ENCODE measurements around the gene EPHA6. TPM values are rescaled to one million over a fixed set of nuclear protein-coding genes. Genes with fewer than 3 reads are reported as not detected.
"Not testable (repeated sequence)": the region's sequence is repeated elsewhere in the genome, so short reads cannot be mapped to it uniquely, and the experiment has no call there.

EPHA6 gene
- total RNA-seq, 2 donors from 2014 or later: 0.22 to 3.0 TPM

DNA sequence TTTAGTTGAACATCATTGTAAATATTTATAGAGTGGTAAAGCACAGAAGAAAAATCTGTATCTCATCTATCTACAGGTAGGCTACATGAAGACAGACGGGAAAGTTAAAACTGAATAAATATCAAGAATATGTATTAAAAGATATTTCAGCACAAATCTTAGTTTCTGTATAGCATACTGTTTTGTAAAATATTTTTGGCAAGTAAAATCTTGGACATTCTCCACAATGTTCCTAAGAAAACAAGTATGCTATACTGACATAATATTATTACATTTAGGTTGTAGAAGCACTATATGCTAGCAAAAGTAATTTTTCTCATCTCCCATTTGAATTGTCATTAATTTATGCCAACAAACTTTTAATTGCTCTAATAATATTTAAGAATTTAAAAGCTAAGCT, 623.7 kb downstream of the EPHA6 start:
- DNase-seq: no peak
- no peaks in the 10 kb centered on the region for H3K36me3 ChIP-seq
- TF ChIP-seq, protein P1, sequence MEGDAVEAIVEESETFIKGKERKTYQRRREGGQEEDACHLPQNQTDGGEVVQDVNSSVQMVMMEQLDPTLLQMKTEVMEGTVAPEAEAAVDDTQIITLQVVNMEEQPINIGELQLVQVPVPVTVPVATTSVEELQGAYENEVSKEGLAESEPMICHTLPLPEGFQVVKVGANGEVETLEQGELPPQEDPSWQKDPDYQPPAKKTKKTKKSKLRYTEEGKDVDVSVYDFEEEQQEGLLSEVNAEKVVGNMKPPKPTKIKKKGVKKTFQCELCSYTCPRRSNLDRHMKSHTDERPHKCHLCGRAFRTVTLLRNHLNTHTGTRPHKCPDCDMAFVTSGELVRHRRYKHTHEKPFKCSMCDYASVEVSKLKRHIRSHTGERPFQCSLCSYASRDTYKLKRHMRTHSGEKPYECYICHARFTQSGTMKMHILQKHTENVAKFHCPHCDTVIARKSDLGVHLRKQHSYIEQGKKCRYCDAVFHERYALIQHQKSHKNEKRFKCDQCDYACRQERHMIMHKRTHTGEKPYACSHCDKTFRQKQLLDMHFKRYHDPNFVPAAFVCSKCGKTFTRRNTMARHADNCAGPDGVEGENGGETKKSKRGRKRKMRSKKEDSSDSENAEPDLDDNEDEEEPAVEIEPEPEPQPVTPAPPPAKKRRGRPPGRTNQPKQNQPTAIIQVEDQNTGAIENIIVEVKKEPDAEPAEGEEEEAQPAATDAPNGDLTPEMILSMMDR (IDR thresholded peaks at IDR 0.05): no peak
- no peak overlapping the region for H3K4me3 ChIP-seq
- H3K9me3 ChIP-seq: no peaks in the 10 kb centered on the region
- H3K27me3 ChIP-seq: no peaks in the 10 kb centered on the region
- H3K9ac ChIP-seq (ENCODE audit: low read depth in 2 of 2, low read length in 2 of 2): no peak overlapping the region
- intact Hi-C loops (cut with DNase I): no loop called here
- no peak overlapping the region for H3K27ac ChIP-seq
- no peaks in the 10 kb centered on the region for H3K4me1 ChIP-seq

GRCh38 chr3:97439373-97439772, 625.0 kb downstream of the EPHA6 start:
- Histone ChIP-seq H3K27me3 (no peaks in the 10 kb centered on the region), H3K36me3 (no peaks in the 10 kb centered on the region), H3K4me3 (no peak overlapping the region), H3K4me1 (no peaks in the 10 kb centered on the region), H3K9ac (ENCODE audit: low read depth in 2 of 2, low read length in 2 of 2) (no peak overlapping the region), H3K9me3 (no peaks in the 10 kb centered on the region), H3K27ac (no peak overlapping the region)
- intact Hi-C loops (cut with DNase I): no loop called here
- no peak for DNase-seq
- TF ChIP-seq, protein P1 (IDR thresholded peaks at IDR 0.05): no peak

DNA sequence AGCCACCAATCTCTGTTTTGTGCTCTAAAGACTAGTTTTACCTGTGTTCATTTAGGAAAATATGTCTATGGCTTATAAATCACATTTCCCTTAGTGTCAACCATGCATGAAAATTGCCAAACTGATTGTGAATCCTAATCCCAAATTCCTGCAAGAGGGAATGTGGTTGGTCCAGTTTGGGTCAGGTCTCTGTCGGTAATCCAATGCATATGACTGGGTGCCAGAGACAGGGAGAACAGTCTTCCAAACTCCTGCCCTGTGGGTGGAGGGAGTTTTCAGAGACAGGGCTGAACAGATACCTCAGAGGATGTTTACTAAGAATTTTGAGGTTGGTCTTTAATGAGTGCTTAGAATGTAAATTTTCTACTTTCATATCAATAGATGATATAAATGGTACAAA, 649.6 kb downstream of the EPHA6 start:
- no peak for DNase-seq
- H3K4me1 ChIP-seq: no peaks in the 10 kb centered on the region
- TF ChIP-seq, protein P1 (IDR thresholded peaks at IDR 0.05): no peak
- no peaks in the 10 kb centered on the region for H3K27me3 ChIP-seq
- intact Hi-C loops (cut with DNase I): no loop called here
- no peak overlapping the region for H3K4me3 ChIP-seq
- H3K27ac ChIP-seq: no peak overlapping the region
- no peaks in the 10 kb centered on the region for H3K9me3 ChIP-seq
- no peak overlapping the region for H3K9ac ChIP-seq (ENCODE audit: low read depth in 2 of 2, low read length in 2 of 2)
- H3K36me3 ChIP-seq: no peaks in the 10 kb centered on the region

DNA sequence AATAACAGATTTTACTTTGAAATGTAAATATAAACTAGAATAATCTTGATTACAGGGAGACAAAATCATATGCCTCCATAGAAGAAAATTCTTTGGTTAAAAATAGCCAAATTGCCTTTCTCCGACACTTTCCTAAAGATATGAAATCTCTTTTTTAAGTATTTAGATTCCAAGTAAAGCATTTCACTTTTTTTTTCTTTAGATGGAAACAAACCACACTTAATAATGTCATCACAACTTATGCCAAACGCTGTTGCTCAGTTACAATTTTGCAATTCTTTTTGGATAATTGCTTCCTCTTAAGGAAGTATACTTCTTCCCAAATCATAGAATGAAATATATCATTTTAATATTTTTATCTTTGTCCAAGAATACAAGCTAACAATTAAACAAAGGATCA, 656.1 kb downstream of the EPHA6 start:
- Histone ChIP-seq H3K36me3 (no peaks in the 10 kb centered on the region), H3K4me3 (no peak overlapping the region), H3K9ac (ENCODE audit: low read depth in 2 of 2, low read length in 2 of 2) (no peak overlapping the region), H3K9me3 (no peaks in the 10 kb centered on the region), H3K27ac (no peak overlapping the region), H3K4me1 (no peaks in the 10 kb centered on the region), H3K27me3 (no peaks in the 10 kb centered on the region)
- intact Hi-C loops (cut with DNase I): no loop called here
- DNase-seq: no peak
- TF ChIP-seq, protein P1 (IDR thresholded peaks at IDR 0.05): no peak

- Histone ChIP-seq H3K4me3 (no peak overlapping the region), H3K9ac (ENCODE audit: low read depth in 2 of 2, low read length in 2 of 2) (no peak overlapping the region), H3K36me3 (no peaks in the 10 kb centered on the region), H3K9me3 (no peaks in the 10 kb centered on the region), H3K27ac (no peak overlapping the region), H3K4me1 (no peaks in the 10 kb centered on the region), H3K27me3 (no peaks in the 10 kb centered on the region)
- no peak for DNase-seq
- intact Hi-C loops (cut with DNase I): no loop called here
- TF ChIP-seq, protein P1 (IDR thresholded peaks at IDR 0.05): no peak
Measured at GRCh38 chr3:97479740-97480139, 665.3 kb downstream of the EPHA6 start.

DNA sequence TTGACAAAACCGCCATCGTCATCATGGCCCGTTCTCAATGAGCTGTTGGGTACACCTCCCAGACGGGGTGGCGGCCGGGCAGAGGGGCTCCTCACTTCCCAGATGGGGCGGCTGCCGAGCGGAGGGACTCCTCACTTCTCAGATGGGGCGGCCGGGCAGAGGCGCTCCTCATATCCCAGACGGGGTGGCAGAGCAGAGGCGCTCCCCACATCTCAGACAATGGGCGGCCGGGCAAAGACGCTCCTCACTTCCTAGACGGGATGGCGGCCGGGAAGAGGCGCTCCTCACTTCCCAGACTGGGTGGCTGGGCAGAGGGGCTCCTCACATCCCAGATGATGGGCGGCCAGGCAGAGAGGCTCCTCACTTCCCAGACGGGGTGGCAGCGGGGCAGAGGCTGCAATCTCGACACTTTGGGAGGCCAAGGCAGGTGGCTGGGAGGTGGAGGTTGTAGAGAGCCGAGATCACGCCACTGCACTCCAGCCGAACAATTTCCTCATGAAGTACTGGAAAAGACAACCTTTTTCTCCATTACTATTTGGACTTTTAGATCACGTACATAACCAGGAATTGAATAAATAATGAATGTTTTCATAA, 666.4 kb downstream of the EPHA6 start:
- H3K4me1 ChIP-seq; intact Hi-C loops (cut with DNase I); H3K9me3 ChIP-seq; DNase-seq; H3K9ac ChIP-seq (ENCODE audit: low read depth in 2 of 2, low read length in 2 of 2); H3K27me3 ChIP-seq; H3K36me3 ChIP-seq; H3K27ac ChIP-seq; H3K4me3 ChIP-seq: not testable (repeated sequence)

All from colonic mucosa (tissue), 4 donors.